GM19452 (cell line): ENCODE results near the gene ITIH5.

Experiments used
- ATAC-seq: cut with Tn5 transposase; IDR thresholded peaks from one replicate; pipeline ENCODE4 v1.9.1; 2021; ENCODE audit not compliant: unreplicated experiment

Gene ITIH5

DNA sequence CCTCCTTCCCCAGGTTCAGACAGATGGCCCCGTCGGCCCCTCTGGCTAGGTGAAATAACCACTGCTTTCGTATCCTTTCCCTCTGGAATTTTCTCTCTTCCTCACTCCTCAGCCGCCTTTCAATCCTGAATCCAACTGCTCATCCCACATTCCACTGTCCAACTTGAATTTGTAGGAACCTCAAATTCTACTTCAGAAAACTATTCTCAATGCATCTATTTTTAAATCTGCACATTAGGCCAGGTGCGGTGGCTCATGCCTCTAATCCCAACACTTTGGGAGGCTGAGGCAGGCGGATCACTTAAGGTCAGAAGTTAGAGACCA lies 78.9 kb downstream of the ITIH5 start:
- ATAC-seq = no peak

DNA sequence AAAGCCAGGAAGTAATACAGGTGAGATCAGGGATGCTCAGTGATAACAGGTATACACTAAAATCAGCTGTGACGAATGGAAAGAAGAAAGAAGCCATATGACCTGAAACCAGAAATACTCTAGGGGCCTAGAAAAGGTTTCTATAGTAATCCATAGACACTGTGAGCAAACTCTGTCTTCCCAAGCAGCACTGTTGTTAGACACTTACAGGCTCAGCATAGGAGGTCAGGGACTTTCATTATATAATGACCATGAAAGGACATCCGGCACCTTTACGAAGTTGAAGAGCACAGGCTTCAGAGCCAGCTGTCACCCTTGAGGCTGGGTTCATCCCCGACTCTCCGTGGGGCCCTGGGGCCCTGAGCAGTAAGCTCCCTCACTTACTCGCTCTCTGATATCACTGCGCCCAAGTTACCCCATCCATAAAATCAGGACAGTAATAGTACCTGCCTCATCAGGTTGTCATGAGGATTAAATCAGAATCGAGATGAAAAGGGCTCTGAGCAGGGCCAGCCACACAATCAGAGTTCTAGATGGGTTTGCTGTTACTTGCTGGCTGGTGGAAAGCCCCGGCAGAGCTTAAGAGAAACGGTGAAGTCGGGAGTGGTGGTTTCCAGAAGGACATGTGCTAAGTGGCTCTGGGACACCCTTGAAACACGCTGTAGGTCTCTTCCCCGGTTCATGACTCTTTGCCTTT lies 79.5 kb downstream of the ITIH5 start:
- ATAC-seq = no peak

DNA sequence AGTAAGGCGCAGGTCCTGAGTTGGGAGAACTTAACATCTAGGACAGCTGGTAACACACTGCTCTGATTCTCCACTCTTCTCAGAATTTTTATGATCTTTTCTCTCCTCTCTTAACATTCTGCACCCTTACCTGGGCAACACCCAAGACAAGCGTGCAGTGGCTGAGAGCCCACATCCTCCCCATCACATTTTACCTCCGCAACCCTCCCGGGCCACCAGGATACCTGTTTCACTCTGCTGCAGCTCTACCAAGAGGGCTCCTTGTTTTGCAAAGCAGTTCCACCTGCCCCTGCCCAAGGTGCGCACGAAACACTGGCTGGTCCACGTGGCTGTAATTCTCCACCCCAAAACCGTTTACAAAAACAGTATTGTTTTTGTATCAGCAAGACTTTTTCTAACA lies 81.5 kb downstream of the ITIH5 start:
- no peak for ATAC-seq

DNA sequence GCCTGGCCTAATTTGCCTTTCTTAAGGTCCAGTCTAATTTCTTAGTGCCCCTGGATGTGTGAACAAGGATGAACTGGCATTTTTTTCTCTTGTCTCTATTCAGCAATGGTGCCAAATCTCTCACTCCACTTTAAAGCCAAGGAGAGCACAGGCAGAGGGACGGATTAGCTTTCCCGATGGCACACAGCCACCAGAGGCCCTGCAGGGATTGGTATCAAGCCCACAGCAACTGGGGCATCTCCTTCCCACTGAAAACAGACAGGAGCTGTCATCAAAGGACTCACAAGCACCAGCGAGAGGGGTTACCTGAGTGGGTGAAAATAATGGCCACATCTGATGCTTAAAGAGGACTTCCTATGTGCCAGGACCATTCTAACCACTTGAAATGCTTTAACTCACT lies 83.1 kb downstream of the ITIH5 start:
- no peak for ATAC-seq

DNA sequence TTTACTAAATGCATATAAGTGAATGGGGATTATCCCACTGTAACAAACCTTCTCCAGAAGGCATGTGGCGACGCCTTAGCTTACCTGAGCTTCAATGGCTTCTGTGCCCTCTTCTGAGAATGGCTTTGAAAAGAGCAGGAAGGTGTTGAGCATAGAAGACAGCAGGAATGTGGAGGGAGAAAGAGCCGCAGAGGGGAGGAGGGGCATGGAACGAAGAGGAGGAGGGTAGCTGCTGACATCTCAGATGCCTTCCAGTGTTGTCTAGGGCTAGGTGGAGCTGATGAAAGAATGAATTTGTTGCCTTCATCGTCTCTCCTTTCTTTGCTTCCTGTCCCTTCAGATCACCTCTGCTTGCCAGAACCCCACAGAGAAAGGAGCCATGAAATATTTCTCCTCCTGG lies 86.2 kb downstream of the ITIH5 start:
- ATAC-seq = no peak

DNA sequence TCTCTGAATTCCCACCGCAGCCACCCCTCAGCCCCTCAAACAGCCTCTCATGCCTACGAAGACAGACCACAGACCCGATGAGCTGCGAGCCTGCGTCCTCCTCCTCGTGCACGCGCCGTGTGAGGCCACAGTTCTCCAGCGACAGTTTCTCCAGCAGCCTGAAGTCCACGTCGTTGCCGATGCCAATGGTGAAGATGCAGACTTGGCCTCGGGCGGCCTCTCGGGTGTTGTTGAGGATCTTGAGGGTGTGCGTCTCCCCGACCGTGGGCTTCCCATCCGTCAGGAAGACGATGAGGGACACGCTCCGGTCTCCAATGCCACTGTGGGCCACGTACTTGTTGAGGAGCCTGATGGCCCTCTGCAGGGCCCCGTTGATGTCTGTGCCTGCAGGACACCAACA lies 87.1 kb downstream of the ITIH5 start:
- no peak for ATAC-seq

DNA sequence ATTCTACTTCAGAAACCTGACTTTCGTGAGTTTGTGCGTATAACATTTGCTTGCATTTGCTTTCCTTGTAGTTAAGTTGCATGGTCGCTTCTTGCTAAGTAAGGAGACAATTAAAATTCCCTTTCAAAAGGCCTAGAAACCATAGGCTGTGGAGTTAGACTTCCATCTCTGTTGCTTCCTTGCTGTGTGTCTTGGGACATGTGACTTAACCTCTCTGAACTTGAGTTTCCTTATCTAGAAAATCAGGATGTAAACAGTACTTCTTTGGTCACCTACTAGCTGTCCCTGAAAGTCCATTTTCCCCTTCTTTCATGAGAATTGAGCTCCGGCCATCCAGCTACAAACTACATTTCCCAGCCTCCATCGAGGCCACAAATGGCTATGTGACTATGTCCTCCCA lies 89.2 kb downstream of the ITIH5 start:
- ATAC-seq = no peak

DNA sequence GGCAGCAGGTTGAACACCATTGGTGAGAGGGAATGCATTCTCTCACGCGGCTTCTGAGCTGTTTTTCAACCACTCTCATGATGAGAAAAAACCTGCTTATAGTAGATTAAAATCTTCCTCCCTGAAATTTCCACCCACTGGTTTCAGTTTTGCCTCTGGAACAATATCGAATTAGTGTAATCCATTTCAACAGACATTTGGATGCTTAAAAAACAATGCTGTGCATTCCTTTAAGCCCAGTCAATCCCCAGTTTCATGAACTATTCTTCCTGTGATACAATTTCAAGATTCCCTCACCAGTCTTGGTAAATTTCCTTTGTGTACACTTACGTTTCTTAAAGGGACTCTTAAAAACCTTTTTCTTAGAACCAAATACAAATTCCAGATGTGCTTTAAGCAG lies 89.6 kb downstream of the ITIH5 start:
- ATAC-seq = no peak

DNA sequence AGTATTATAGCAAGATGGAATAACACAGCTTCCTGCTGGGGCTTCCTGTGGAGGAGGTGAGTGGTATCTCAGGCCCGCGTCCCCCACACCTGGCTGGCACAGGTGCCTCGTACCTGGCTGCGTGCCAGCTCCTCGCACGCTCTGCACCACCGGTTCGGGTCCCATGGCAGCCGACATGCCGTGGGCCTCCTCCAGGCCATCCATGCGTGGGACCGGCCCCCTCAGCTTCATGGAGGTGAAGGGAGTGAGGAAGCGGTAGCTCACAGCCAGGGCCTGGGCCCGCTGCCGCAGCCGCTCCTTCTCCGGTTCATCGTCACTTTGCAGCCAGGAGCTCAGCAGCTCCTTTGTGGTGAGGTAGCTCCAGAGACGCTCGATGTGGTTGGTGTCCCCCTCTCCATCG lies 90.4 kb downstream of the ITIH5 start:
- ATAC-seq = no peak

DNA sequence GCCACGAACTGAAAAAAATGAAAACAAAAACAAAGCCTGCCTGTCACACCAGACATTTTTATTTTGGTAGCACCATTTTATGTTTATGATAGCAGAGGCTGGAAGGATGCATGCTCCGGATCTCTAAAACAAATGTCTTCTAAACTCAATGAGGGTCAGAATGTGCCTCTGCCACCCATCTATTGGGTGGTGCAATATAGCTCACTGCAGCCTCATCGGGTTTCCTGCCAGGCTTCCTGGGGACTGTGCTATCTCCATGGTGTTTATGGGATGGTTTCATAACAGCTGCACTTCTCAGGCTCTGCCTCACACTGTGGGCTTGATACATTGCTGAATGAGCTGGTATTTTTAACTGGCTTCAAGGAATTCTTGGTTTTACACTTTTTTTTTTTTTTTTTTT lies 94.4 kb downstream of the ITIH5 start:
- no peak for ATAC-seq

DNA sequence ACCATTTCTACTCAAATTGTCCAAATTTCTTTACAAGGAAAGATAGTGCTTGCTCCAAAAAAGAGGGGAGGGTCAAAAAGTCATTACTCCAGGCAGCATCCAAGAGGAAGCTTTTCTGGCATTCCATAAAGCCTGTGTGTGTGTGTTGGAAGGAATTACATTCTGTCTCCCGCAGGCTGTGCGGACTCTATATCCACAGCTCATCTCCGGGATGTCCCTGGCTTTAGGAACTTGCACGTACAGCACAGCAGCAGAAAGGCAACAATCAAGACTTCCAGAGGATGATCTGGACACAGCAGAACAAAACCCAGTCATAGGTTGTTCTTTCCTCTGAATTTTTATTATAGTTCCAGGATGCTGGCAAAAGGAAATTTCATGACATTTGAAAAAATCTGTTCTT lies 94.8 kb downstream of the ITIH5 start:
- ATAC-seq = no peak

DNA sequence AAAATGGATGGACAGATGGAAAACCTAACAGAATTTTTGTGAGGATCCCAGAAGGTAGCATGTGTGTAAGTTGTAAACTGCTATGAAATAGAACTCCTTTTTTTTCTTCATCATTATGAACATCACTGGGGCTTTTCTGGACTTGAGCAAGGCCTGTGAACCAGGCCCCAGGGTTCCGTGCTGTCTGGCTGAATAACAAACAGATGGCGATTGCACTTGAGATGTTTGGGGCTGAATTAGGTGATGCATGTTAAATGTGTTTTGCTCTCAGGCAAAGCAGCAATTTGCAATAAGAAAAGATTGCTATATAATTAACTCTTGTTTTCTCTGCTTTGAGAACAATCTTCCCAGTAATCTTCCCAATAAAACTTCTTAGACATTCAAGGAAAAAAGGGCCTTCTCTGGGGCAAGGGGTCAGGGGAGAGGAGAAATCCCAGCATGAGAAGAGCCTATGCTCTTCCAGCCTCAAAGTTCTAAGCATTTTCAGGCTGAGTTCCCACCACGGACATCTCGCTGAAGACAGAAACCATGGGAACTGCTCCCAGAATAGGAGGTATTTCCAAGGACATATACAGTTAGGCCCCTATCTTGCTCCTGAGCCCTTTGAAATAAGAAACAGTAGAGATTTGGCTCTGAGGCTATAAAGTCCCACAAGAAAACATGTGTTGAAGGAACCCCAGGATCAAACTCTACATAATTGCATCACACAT lies 98.7 kb downstream of the ITIH5 start:
- ATAC-seq = no peak

DNA sequence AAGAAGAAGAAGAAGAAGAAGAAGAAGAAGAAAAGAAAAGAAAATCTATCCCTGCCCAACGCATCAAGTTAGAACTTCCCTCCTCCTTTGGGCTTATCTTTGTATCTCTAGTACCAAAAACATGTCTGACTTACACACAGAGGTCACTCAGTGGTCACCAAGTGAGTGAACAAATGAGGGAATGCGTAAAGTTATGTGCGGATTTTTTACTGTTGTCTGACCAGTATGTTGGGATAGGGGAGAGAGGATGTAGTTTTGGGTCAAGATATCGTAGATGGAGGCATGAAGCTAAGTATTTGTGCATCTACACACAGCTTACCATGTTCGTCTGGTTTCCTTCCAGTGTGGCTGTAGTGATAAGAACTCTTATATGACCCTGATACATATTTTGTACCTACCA lies 99.9 kb downstream of the ITIH5 start:
- no peak for ATAC-seq

DNA sequence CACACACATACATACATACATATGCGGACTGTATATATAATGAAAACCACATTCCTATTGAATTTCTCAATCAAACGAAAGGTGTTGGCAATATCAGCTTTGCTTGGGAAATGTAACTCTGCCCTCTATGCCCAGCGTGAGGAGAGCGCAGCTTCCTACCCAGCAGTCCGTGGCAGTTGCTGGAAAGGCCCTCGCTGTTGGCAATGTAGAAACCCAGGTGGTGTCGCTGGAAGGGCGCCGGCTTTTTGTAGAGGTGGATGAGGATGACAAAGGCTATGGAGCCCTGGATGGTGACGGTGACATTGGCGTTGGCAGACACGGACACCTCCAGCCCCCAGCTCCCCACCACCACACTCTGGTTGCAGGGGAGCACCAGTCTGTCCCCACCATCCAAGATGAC lies 100.9 kb downstream of the ITIH5 start:
- no peak for ATAC-seq

DNA sequence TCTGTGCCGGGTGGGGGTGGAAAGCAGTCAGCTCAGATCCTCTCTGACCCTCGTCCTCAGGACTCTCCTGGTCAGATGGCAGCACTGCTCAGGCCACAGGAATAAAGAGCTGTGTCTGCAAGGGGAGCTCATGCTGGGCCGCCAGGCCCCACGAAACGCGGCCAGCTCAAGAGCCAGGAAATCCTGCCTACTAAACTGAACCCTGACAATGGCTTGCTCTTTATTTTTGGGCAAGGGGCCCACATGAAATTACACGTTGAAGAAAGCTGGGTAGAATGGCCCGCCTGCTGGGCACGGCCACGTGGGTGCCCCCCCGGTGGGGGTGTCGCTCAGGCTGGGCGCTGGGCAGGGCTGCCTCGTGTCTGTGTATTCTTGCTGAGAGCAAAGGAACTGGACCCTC lies 103.0 kb downstream of the ITIH5 start:
- ATAC-seq = no peak

DNA sequence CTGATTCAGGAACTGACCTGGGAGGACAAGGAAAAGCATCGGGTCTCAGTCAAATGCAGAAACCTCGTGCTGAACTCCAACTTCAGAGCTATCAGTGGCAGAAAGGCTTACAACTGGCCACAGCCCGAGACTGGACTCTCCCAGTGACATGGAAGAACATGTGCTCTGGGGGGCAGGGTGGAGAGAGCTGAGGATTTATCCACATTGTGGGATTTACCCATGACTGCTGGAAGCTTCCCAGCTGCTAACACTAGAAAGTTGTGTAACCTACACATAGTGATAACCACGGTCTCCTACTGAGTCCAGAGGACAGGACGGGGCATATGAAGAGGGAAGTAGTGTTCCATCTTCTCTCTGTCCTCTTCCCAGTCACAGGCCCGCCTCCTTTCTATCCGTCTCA lies 103.4 kb downstream of the ITIH5 start:
- no peak for ATAC-seq

DNA sequence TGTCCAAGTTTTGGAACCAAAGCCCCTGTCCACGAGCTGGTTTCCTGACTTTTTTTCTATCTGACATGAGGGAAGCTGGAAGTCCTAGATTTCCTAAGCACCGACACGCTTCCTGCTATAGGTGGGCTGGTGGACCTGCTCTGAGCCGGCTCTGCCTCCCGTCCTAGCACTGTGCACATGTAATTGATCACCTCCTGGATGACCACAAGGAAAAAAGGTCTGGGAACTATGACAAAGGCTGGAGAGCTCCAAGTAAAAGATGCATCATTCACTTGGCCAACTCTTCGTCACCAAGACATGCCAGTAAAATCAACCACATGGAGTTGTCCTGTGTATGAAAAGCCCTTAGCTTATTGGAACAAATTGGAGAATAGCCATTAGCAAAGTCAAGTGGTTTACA lies 104.8 kb downstream of the ITIH5 start:
- no peak for ATAC-seq

DNA sequence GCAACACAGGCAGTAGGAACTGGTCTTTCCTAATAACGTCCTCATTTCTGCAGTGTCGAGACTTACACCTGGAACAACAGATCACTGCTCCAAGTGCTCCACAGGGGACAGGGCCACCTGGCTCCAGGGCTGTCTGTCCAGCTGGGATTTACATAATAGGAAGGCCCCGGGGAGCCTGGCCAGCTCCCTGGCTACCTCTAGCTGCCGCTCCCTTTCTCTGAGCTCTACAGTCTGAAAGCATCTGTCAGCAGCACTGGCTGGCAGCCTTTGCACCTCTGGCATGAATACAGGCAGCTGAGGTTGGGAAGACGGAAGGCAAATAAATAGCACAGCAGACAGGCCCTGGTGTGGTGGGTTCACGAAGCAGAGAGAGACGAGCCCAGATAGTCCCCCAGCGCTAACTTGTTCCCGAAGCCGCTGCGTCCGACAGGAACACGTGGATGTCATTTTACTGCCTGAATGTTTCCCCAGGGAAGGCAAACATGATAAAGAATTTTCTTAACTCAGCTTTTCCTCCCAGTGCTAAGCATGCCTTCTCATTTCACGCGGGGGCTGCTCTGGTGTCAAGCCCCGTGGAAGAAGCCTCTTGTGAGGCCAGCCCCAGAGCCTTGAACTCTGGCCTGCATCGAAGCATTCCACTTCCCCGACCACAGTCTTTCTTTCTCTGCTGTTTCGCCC lies 105.4 kb downstream of the ITIH5 start:
- no peak for ATAC-seq

DNA sequence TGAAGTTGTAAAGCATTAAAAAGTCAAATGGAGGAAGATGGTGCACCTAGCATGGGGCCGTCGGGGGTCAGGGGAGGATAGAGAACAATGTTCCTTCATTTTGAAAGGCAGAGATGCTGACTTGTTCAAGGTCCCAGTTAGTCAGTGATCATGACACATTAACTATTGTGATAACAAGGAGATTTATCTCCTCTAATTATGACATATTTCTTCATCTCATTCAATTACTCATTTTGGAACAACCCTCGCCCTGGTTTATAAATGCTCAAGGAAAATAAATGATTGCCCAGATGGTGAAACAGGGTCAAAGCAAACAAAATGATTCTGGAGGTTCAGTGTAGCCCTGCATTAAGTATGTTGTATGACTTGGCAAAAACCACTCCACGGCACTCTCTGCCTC lies 106.2 kb downstream of the ITIH5 start:
- no peak for ATAC-seq

DNA sequence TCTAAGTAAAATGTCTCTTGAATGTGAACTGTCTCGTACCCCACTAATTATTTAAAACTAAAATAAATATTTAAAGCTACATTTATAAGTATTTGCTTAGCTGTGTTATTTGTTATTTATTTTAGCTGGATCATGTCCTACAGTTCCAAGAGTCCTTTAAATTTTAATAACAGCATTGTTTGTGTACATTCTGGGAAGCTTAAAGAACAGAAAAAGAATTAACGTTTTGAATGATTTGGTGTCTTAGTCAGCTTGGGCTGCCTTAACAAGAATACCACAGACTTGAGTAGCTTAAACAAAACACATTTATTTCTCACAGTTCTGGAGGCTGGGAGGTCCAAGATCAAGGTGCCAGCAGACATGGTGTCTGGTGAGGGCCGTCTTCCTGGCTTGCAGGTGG lies 107.4 kb downstream of the ITIH5 start:
- ATAC-seq = no peak

DNA sequence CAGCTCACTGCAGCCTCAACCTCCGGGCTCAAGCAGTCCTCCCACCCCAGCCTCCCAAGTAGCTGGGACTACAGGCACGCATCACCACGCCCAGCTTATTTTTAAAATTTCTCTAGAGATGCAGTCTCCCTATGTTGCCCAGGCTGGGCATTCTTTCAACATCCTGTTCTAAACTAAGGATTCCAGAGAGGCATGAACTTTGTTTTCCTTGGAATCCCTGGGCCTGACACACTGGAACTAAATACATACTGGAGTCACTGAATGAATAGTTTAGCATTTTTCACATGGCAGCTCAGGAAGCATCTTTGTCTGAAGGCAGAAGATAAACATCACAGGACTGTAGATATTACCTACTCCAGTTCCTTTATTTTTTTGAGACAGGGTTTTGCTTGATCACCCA lies 108.7 kb downstream of the ITIH5 start:
- ATAC-seq = no peak

DNA sequence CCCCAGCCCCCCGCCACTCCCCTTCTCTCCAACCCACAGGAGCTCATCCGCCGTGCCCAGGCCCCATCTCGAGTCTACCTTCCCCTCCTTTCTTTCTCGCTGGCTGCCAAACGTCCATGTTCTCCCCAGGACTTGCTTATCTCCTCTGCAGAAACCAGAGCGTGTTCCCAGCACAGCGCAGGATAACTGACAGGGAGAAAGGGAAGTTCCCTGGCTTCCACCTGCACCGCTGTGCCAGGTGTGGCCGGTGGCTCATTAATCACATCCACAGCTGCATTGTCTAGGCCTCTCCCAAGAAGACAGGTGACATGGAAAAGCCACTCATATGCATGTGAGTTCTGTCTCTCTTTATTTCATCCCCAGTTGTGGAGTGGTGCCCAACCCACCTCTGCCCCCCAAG lies 113.2 kb downstream of the ITIH5 start:
- no peak for ATAC-seq
